Thyroid gland (tissue), 4 donors: ENCODE results near the gene LRIG1.

Experiments
- CTCF ChIP-seq, 6 experiments: fragments of 200-600 bp in 3 of 6; fragments of 450-650 bp in 3 of 6; sonication (generic) in 3 of 6; IDR thresholded peaks; one replicate each; pipeline ENCODE4 v1.5.1; 2016 to 2019; ENCODE audit warnings: antibody characterized with exemption in 6 of 6, mild to moderate bottlenecking in 2 of 6, inconsistent platforms in 1 of 6, moderate library complexity in 1 of 6
- POLR2A ChIP-seq, 2 donors: fragments of 450-650 bp; IDR thresholded peaks; one replicate each; pipeline ENCODE4 v1.6.1; 2017; ENCODE audit warnings: antibody characterized with exemption in 2 of 2, mild to moderate bottlenecking in 2 of 2, moderate library complexity in 1 of 2

GRCh38 chr3:66450390-66451022 is 50.3 kb downstream of the LRIG1 start:
- no peak for TF ChIP-seq CTCF (IDR thresholded peaks at IDR 0.05)
- no peak for TF ChIP-seq POLR2A (IDR thresholded peaks at IDR 0.05)
